HEK293 (cell line): ENCODE results near the gene CELF4.

Source experiments
- KLF16 ChIP-seq: fragments of 450-650 bp; formaldehyde crosslinking; IDR thresholded peaks from 2 replicates; pipeline ENCODE4 v1.5.1; 2017; ENCODE audit warnings: missing biosample characterization, missing genetic modification characterization
- ZNF223 ChIP-seq: fragments of 450-650 bp; formaldehyde crosslinking; IDR thresholded peaks from 2 replicates; pipeline ENCODE4 v1.5.1; 2016; ENCODE audit warnings: missing biosample characterization, missing genetic modification characterization
- ZNF23 ChIP-seq: fragments of 450-650 bp; formaldehyde crosslinking; IDR thresholded peaks from 2 replicates; pipeline ENCODE4 v1.5.1; 2016; ENCODE audit warnings: missing biosample characterization, missing genetic modification characterization, borderline replicate concordance
- ZNF580 ChIP-seq: fragments of 450-650 bp; formaldehyde crosslinking; IDR thresholded peaks from 2 replicates; pipeline ENCODE4 v1.5.1; 2016; ENCODE audit warnings: missing biosample characterization, missing genetic modification characterization
- ZSCAN30 ChIP-seq: fragments of 450-650 bp; IDR thresholded peaks from 2 replicates; pipeline ENCODE4 v1.5.1; 2018; ENCODE audit warnings: missing biosample characterization, mild to moderate bottlenecking, missing genetic modification characterization, moderate library complexity
- TF ChIP-seq, protein P1 (sequence below): fragments of 450-650 bp; formaldehyde crosslinking; IDR thresholded peaks from 2 replicates; pipeline ENCODE4 v1.5.1; 2016; ENCODE audit warnings: missing biosample characterization, missing genetic modification characterization

DNA sequence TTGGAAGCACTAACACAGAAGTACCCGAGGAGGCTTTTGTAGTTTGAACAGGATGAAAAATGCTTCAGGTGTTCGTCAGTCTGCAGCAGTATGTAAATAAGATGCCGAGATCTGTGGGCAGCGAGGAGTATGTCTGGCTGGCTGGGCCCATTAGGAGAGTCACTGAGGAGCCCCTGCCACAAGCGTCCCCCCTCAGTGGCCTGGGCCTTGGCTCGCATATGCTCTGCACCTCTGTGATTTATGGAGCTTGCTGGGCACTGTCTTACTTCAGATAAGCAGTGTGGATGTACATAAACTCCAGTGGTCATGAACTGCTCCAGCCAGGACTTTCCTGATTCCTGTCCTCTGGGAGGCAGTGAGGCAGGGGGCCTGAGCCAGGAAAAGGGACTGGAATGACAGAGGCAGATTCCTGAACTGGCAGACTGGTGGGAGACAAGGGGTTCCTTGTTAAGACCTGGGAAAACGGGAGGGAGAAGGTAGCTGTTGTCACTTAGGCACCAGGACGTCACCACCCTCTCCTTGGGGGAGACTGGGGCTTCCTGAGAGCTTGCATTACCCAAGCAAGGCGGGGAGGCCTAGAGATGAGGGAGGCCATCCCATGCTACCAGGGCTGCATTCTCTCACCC, 46.0 kb downstream of the CELF4 start:
- TF ChIP-seq ZNF580 (tag by site-specific recombination), result no peak
- TF ChIP-seq, protein P1, sequence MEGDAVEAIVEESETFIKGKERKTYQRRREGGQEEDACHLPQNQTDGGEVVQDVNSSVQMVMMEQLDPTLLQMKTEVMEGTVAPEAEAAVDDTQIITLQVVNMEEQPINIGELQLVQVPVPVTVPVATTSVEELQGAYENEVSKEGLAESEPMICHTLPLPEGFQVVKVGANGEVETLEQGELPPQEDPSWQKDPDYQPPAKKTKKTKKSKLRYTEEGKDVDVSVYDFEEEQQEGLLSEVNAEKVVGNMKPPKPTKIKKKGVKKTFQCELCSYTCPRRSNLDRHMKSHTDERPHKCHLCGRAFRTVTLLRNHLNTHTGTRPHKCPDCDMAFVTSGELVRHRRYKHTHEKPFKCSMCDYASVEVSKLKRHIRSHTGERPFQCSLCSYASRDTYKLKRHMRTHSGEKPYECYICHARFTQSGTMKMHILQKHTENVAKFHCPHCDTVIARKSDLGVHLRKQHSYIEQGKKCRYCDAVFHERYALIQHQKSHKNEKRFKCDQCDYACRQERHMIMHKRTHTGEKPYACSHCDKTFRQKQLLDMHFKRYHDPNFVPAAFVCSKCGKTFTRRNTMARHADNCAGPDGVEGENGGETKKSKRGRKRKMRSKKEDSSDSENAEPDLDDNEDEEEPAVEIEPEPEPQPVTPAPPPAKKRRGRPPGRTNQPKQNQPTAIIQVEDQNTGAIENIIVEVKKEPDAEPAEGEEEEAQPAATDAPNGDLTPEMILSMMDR (tag by site-specific recombination), result no peak
- TF ChIP-seq KLF16 (tag by site-specific recombination), result no peak
- TF ChIP-seq ZNF23 (tag by site-specific recombination), result no peak
- TF ChIP-seq ZNF223, result no peak
- no peak for TF ChIP-seq ZSCAN30
